Neural progenitor cell (in vitro differentiated cells): Measurements from ENCODE around the gene TICAM2. TPM values are rescaled to one million over a fixed set of nuclear protein-coding genes. Genes with fewer than 3 reads are reported as not detected.

Source experiments
- DNase-seq: peaks from one replicate; pipeline ENCODE4 v3.0.0-alpha.2; 2016; ENCODE audit warnings: low spot score
- H2AFZ ChIP-seq: fragments of 200-600 bp; sonication (generic); replicated peaks from 2 replicates; pipeline ENCODE4 v1.6.1; 2016; ENCODE audit warnings: antibody characterized with exemption
- H3F3A ChIP-seq: fragments of 200-600 bp; sonication (generic); 2 replicates; pipeline ENCODE4 v1.6.1; 2016; ENCODE audit warnings: antibody characterized with exemption, low read depth
- H3K27ac ChIP-seq: fragments of 200-600 bp; sonication (generic); 2 replicates; pipeline ENCODE4 v1.5.1; 2016; ENCODE audit warnings: mild to moderate bottlenecking
- H3K27me3 ChIP-seq: fragments of 200-600 bp; sonication (generic); 2 replicates; pipeline ENCODE4 v1.6.1; 2016; ENCODE audit warnings: mild to moderate bottlenecking, moderate library complexity
- H3K36me3 ChIP-seq: fragments of 200-600 bp; sonication (generic); 2 replicates; pipeline ENCODE4 v1.5.1; 2016
- H3K4me1 ChIP-seq: fragments of 200-600 bp; sonication (generic); 2 replicates; pipeline ENCODE4 v1.6.1; 2016; ENCODE audit warnings: mixed run types
- H3K4me2 ChIP-seq: fragments of 200-600 bp; sonication (generic); 2 replicates; pipeline ENCODE4 v1.6.1; 2016
- H3K4me3 ChIP-seq: fragments of 200-600 bp; sonication (generic); 2 replicates; pipeline ENCODE4 v1.5.1; 2016
- H3K79me2 ChIP-seq: fragments of 200-600 bp; sonication (generic); 2 replicates; pipeline ENCODE4 v1.6.1; 2016; ENCODE audit warnings: low read depth
- H3K9ac ChIP-seq: fragments of 200-600 bp; sonication (generic); 2 replicates; pipeline ENCODE4 v1.6.1; 2016
- H3K9me3 ChIP-seq: fragments of 200-600 bp; sonication (generic); 2 replicates; pipeline ENCODE4 v1.5.1; 2016; ENCODE audit warnings: low read depth
- H4K20me1 ChIP-seq: fragments of 200-600 bp; sonication (generic); 2 replicates; pipeline ENCODE4 v1.6.1; 2016; ENCODE audit warnings: low read depth
- H3K27ac Mint-ChIP-seq: 3 replicates; pipeline ENCODE4 v1.8.0; 2021; ENCODE audit warnings: mixed read lengths
- H3K27me3 Mint-ChIP-seq: 2 replicates; pipeline ENCODE4 v1.8.0; 2022; ENCODE audit warnings: low read depth, mild to moderate bottlenecking, inconsistent platforms, moderate library complexity, mixed read lengths; ENCODE audit not compliant: insufficient read depth
- H3K36me3 Mint-ChIP-seq: 3 replicates; pipeline ENCODE4 v1.8.0; 2021; ENCODE audit warnings: mixed read lengths
- H3K4me1 Mint-ChIP-seq: 3 replicates; pipeline ENCODE4 v1.8.0; 2021; ENCODE audit warnings: mixed read lengths
- H3K4me3 Mint-ChIP-seq: 3 replicates; pipeline ENCODE4 v1.8.0; 2021; ENCODE audit warnings: mild to moderate bottlenecking, moderate library complexity, mixed read lengths
- H3K9me3 Mint-ChIP-seq: 3 replicates; pipeline ENCODE4 v1.8.0; 2020; ENCODE audit warnings: mixed read lengths
- CTCF ChIP-seq: fragments of 200-600 bp; sonication (generic); IDR thresholded peaks from 2 replicates; pipeline ENCODE4 v1.5.1; 2017; ENCODE audit warnings: antibody characterized with exemption, mild to moderate bottlenecking
- EZH2 ChIP-seq: fragments of 200-600 bp; sonication (generic); IDR thresholded peaks from 2 replicates; pipeline ENCODE4 v1.6.1; 2017; ENCODE audit warnings: antibody characterized with exemption, mild to moderate bottlenecking, moderate library complexity
- EZH2phosphoT487 ChIP-seq: fragments of 200-600 bp; sonication (generic); IDR thresholded peaks from 2 replicates; pipeline ENCODE4 v1.6.1; 2017; ENCODE audit warnings: antibody characterized with exemption
- total RNA-seq: library from RNA; depleted of rRNA; stranded (reverse); fragments of >200 nt; gene quantifications from 2 replicates; pipeline ENCODE4 v1.2.3, GENCODE V29; 2015; ENCODE audit warnings: low replicate concordance

The TICAM2 gene
- total RNA-seq, 1 donor from 2014 or later, result not detected

GRCh38 chr5:115602591-115603125, 379 bp upstream of the TICAM2 start:
- peak overlapping the region; percentile 56 for H3K4me3 ChIP-seq

GRCh38 chr5:115600766-115601165, 1.5 kb downstream of the TICAM2 start:
- Histone ChIP-seq H3K36me3 (peaks cover 1% of the 10 kb centered on the region), H3K9me3 (no peaks in the 10 kb centered on the region), H3K27me3 (no peaks in the 10 kb centered on the region), H3K4me3 (no peak overlapping the region), H2AFZ (no peak overlapping the region), H3K79me2 (no peaks in the 10 kb centered on the region), H3K27ac (no peak overlapping the region), H3F3A (peaks cover 16% of the 10 kb centered on the region), H3K4me2 (no peak overlapping the region), H3K4me1 (peaks cover 21% of the 10 kb centered on the region), H4K20me1 (peaks cover 3% of the 10 kb centered on the region), H3K9ac (no peak overlapping the region)
- no peak overlapping the region for H3K4me3 Mint-ChIP-seq
- peaks cover 19% of the 10 kb centered on the region for H3K36me3 Mint-ChIP-seq
- no peak for DNase-seq
- H3K4me1 Mint-ChIP-seq, result peaks cover 10% of the 10 kb centered on the region
- H3K27ac Mint-ChIP-seq, result no peak overlapping the region
- TF ChIP-seq EZH2phosphoT487 (no peak), EZH2 (no peak), CTCF (no peak)
- peaks cover 8% of the 10 kb centered on the region for H3K9me3 Mint-ChIP-seq
- no peaks in the 10 kb centered on the region for H3K27me3 Mint-ChIP-seq

More at GRCh38 chr5:115602591-115603125, 379 bp upstream of the TICAM2 start:
- no peaks in the 10 kb centered on the region for H3K79me2 ChIP-seq
- Mint-ChIP-seq H3K27me3 (no peaks in the 10 kb centered on the region), H3K27ac (no peak overlapping the region), H3K9me3 (peaks cover 8% of the 10 kb centered on the region), H3K4me1 (peaks cover 10% of the 10 kb centered on the region), H3K4me3 (peak overlapping the region; percentile 64), H3K36me3 (peaks cover 25% of the 10 kb centered on the region)
- H3K36me3 ChIP-seq, result peaks cover 3% of the 10 kb centered on the region
- peak; percentile 69 for DNase-seq
- peaks cover 16% of the 10 kb centered on the region for H3F3A ChIP-seq
- H3K4me1 ChIP-seq, result peaks cover 21% of the 10 kb centered on the region
- H3K9ac ChIP-seq, result no peak overlapping the region
- no peaks in the 10 kb centered on the region for H3K9me3 ChIP-seq
- no peak overlapping the region for H3K27ac ChIP-seq
- TF ChIP-seq EZH2 (no peak), EZH2phosphoT487 (no peak), CTCF (no peak)
- no peaks in the 10 kb centered on the region for H3K27me3 ChIP-seq
- peak overlapping the region; percentile 92 for H3K4me2 ChIP-seq
- H2AFZ ChIP-seq, result no peak overlapping the region
- peaks cover 3% of the 10 kb centered on the region for H4K20me1 ChIP-seq

GRCh38 chr5:115599924-115600323, 2.4 kb downstream of the TICAM2 start:
- Histone ChIP-seq H3F3A (peaks cover 16% of the 10 kb centered on the region), H3K9me3 (no peaks in the 10 kb centered on the region), H3K79me2 (no peaks in the 10 kb centered on the region), H3K36me3 (no peaks in the 10 kb centered on the region), H3K9ac (no peak overlapping the region), H2AFZ (no peak overlapping the region), H3K27ac (no peak overlapping the region), H3K4me2 (no peak overlapping the region), H3K4me1 (peaks cover 21% of the 10 kb centered on the region), H3K4me3 (no peak overlapping the region), H4K20me1 (peaks cover 3% of the 10 kb centered on the region), H3K27me3 (no peaks in the 10 kb centered on the region)
- Mint-ChIP-seq H3K4me3 (no peak overlapping the region), H3K27me3 (no peaks in the 10 kb centered on the region), H3K9me3 (peaks cover 8% of the 10 kb centered on the region), H3K4me1 (peaks cover 10% of the 10 kb centered on the region), H3K27ac (no peak overlapping the region), H3K36me3 (peaks cover 17% of the 10 kb centered on the region)
- DNase-seq, result no peak
- TF ChIP-seq CTCF (no peak), EZH2 (no peak)
